BE2C (cell line): Measurements from ENCODE around the gene CHKB.

Source experiments
- DNase-seq: peaks from one replicate; pipeline ENCODE4 v3.0.0-alpha.2; 2020
- H3K27me3 ChIP-seq: fragments of 250-450 bp; sonication (Bioruptor Pico); 2 replicates; pipeline ENCODE4 v1.5.1; 2020; ENCODE audit warnings: mild to moderate bottlenecking
- H3K36me3 ChIP-seq: fragments of 250-450 bp; sonication (Bioruptor Pico); 2 replicates; pipeline ENCODE4 v1.5.1; 2020; ENCODE audit warnings: mild to moderate bottlenecking
- H3K4me1 ChIP-seq: fragments of 250-450 bp; sonication (Bioruptor Pico); 2 replicates; pipeline ENCODE4 v1.5.1; 2020
- H3K4me3 ChIP-seq: 2 replicates; pipeline ENCODE4 v1.5.1; 2011; ENCODE audit warnings: low read depth, low read length
- H3K9me3 ChIP-seq: fragments of 250-450 bp; sonication (Bioruptor Pico); 2 replicates; pipeline ENCODE4 v1.5.1; 2020
- TF ChIP-seq, protein P1 (sequence below): IDR thresholded peaks from 2 replicates; pipeline ENCODE4 v1.5.1; 2012; ENCODE audit warnings: mild to moderate bottlenecking, low read depth, low read length

The CHKB gene

DNA sequence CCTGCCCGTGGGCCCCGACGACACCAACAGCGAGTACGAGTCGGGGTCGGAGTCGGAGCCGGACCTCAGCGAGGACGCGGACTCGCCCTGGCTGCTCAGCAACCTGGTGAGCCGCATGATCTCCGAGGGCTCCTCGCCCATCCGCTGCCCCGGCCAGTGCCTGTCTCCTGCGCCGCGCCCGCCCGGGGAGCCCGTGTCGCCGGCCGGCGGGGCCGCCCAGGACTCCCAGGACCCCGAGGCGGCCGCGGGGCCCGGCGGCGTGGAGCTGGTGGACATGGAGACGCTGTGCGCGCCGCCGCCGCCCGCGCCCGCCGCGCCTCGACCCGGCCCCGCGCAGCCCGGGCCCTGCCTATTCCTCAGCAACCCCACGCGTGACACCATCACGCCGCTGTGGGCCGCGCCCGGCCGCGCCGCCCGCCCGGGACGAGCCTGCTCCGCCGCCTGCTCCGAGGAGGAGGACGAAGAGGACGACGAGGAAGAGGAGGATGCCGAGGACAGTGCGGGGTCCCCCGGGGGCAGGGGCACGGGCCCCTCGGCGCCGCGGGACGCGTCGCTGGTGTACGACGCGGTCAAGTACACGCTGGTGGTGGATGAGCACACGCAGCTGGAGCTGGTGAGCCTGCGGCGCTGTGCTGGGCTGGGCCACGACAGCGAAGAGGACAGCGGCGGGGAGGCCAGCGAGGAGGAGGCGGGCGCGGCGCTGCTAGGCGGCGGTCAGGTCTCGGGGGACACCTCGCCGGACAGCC, 21.8 kb upstream of the CHKB start:
- H3K4me1 ChIP-seq: peaks cover 7% of the 10 kb centered on the region
- H3K36me3 ChIP-seq: peaks cover 46% of the 10 kb centered on the region
- no peak for DNase-seq
- H3K4me3 ChIP-seq: no peak overlapping the region
- no peaks in the 10 kb centered on the region for H3K9me3 ChIP-seq
- TF ChIP-seq, protein P1, sequence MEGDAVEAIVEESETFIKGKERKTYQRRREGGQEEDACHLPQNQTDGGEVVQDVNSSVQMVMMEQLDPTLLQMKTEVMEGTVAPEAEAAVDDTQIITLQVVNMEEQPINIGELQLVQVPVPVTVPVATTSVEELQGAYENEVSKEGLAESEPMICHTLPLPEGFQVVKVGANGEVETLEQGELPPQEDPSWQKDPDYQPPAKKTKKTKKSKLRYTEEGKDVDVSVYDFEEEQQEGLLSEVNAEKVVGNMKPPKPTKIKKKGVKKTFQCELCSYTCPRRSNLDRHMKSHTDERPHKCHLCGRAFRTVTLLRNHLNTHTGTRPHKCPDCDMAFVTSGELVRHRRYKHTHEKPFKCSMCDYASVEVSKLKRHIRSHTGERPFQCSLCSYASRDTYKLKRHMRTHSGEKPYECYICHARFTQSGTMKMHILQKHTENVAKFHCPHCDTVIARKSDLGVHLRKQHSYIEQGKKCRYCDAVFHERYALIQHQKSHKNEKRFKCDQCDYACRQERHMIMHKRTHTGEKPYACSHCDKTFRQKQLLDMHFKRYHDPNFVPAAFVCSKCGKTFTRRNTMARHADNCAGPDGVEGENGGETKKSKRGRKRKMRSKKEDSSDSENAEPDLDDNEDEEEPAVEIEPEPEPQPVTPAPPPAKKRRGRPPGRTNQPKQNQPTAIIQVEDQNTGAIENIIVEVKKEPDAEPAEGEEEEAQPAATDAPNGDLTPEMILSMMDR: no peak
- H3K27me3 ChIP-seq: no peaks in the 10 kb centered on the region

DNA sequence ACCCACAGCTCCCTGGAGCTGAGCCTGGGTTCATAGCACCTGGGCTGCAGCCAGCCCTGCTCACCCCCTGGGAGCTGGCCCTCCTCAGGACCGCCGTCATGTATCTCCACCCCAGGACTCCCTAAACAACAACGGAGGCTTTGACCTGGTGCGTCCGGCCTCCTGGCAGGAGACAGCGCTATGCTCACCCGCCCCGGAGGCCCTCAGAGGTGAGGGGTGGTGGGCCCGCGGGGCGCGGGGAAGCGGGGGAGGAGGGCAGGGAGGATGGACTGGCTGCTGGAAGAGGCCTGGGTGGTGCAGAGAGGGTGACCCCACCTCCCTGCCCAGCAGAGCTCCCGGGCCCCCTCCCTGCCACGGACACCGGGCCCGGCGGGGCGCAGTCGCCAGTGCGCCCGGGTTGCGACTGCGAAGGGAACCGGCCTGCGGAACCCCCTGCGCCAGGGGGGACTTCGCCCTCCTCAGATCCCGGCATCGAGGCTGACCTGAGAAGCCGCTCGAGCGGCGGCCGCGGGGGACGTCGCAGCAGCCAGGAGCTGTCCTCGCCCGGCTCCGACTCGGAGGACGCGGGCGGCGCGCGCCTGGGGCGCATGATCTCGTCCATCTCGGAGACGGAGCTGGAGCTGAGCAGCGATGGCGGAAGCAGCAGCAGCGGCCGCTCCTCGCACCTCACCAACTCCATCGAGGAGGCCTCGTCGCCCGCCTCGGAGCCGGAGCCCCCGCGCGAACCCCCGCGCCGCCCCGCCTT, 21.0 kb upstream of the CHKB start:
- TF ChIP-seq, protein P1: no peak
- DNase-seq: no peak
- Histone ChIP-seq H3K27me3 (no peaks in the 10 kb centered on the region), H3K4me1 (peaks cover 7% of the 10 kb centered on the region), H3K9me3 (no peaks in the 10 kb centered on the region), H3K36me3 (peaks cover 46% of the 10 kb centered on the region), H3K4me3 (no peak overlapping the region)

DNA sequence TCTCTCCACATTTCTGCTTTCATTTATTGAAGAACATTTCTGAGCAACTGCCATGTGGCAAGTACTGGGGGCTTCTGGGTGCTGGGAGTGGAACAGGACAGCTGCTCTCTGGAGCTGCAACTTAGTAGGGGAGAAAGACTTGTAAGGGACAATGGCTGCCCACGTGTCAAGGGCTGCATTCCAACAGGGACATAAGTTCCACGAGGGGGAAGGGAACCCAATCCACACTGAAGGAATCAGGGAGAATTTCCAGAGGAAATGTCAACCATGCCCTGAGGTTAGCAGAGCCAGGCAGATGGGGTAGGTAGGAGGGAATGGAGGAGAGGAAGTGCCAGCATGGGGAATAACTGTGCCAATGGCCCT, 19.7 kb upstream of the CHKB start:
- DNase-seq: no peak
- H3K27me3 ChIP-seq: no peaks in the 10 kb centered on the region
- TF ChIP-seq, protein P1: no peak
- H3K4me3 ChIP-seq: no peak overlapping the region; the same call in 1 of the 2 replicates
- peaks cover 40% of the 10 kb centered on the region for H3K36me3 ChIP-seq
- H3K9me3 ChIP-seq: no peaks in the 10 kb centered on the region
- peaks cover 7% of the 10 kb centered on the region for H3K4me1 ChIP-seq

DNA sequence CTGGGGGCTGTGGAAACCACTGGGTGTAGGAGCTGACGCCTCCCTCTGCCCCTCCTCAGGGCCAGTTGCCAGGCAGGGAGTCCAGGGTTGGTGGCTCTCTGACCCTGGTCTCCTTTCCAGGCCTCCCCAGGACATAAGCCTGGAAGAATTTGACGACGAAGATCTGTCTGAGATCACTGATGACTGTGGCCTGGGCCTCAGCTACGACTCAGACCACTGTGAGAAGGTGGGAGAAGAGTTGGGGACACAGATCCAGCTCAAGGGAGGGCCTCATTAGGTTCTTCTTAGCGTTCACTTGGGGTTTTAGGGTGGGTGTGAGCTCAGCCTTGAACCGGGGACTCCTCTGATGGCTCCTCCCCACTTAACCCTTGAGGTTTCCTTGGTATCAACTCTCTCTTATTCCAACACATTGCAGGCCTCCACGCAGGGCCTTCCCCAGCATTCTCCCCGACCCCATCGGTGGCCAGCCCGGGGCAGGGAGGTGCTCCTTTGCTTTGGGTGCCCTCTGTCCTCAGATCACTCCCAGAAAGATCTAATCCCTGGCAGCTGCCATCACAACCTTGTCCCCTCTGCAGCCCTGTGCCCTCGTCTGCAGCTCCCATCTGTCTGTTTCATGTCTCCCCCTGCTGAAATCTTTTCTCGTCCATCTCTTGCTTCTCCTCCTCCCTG, 19.2 kb upstream of the CHKB start:
- H3K27me3 ChIP-seq: no peaks in the 10 kb centered on the region
- H3K4me3 ChIP-seq: peak overlapping the region; percentile 78
- DNase-seq: no peak
- TF ChIP-seq, protein P1: no peak
- peaks cover 36% of the 10 kb centered on the region for H3K36me3 ChIP-seq
- H3K4me1 ChIP-seq: peaks cover 7% of the 10 kb centered on the region
- H3K9me3 ChIP-seq: no peaks in the 10 kb centered on the region

DNA sequence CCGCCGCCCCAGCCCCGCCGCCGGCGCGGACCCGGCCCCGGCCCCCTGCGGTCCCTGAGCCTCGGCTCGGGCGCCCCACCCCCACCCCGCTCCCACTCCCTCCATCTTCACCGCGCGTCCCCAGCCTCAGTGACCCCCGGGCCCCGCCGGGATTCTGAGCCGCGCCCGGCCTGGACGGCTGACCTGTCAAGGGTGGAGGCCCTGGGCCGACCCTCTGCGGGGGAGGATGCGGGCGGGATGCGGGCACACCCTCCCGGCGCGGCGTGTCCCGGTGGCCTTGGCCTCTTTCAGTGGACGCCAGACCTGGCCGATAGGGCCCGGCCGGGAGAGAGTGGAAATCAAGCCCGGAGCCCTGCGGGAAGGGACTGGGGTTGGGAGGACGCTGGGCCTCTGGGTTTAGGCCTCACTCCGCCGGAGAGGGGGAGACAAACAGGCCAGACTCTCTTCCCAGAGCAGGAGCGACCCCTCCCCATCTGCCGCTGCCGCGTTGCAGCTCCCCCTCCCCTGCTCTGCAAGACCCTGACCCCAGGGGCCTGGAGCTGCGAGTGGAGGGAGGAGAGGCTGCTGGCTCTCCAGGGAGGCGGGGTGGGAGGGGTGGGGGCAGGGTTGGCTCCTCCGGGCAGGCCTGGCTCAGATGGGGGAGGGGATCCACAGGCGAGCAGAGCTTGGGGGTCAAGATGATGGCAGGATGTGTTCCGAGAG, 18.5 kb upstream of the CHKB start:
- no peaks in the 10 kb centered on the region for H3K9me3 ChIP-seq
- TF ChIP-seq, protein P1: no peak
- H3K36me3 ChIP-seq: peaks cover 32% of the 10 kb centered on the region
- H3K27me3 ChIP-seq: no peaks in the 10 kb centered on the region
- peak; percentile 40 for DNase-seq
- H3K4me1 ChIP-seq: peaks cover 7% of the 10 kb centered on the region
- H3K4me3 ChIP-seq: peak overlapping the region; percentile 78
